ENCODE data around the gene BDKRB1. TPM values are rescaled to one million over a fixed set of nuclear protein-coding genes. Genes with fewer than 3 reads are reported as not detected.
A peak's percentile ranks its signal among the peaks of the same experiment; 100 is the strongest.

Gene BDKRB1
- total RNA-seq, 1 donor from 2014 or later, result 10.4 TPM

DNA sequence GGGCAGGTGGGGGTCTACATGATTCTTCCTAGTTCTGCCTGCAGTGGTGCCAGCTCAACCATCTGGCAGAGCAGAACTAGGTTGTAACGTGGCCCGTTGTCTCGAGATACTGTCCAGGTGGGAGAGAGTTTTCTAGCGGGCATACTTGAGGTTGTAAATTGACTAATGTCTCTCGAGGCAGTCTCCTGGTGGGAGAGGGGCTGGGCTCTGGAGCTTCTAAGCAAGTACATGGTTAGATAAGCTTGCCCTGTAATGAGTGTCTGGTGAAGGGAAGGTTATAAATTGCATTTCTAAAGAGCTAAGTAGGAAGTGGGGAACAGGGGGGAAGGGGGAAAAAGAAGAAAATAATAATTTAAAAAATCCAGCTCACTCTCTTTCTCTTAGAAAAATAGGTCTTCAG lies 18.1 kb downstream of the BDKRB1 start:
- TF ChIP-seq CTCF (IDR thresholded peaks at IDR 0.05; ENCODE audit: unreplicated experiment), result no peak
- peaks cover 53% of the 10 kb centered on the region for H3K4me1 Mint-ChIP-seq
- no peak overlapping the region for H3K4me3 Mint-ChIP-seq
- H3K36me3 Mint-ChIP-seq, result peaks cover 15% of the 10 kb centered on the region
- DNase-seq (ENCODE audit: low spot score in 2 of 2, unreplicated experiment in 2 of 2), result no peak
- H3K27me3 Mint-ChIP-seq (ENCODE audit: low read depth), result no peaks in the 10 kb centered on the region
- peaks cover 13% of the 10 kb centered on the region for H3K9me3 Mint-ChIP-seq
- H3K27ac Mint-ChIP-seq, result peak overlapping the region; percentile 95

DNA sequence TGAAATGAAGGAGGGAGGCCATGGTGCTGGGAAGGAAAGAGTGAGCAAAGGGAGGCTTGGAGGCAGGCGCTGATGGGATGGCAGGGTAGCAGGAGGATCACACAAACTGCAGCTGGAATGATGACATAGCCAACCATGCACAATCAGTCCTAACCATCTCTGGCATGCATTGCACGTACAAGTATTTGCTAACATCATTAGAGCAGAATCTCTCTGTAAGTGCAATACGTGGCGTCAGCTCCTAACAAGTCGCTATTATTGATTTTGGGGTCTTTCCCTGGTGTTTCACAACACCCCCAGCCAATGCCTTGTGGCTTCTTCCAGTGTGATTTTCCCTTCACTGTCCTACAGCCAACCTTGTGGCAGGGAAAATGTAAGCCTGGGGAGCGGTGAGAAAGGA lies 18.5 kb downstream of the BDKRB1 start:
- H3K4me1 Mint-ChIP-seq, result peaks cover 53% of the 10 kb centered on the region
- no peak overlapping the region for H3K4me3 Mint-ChIP-seq
- peaks cover 15% of the 10 kb centered on the region for H3K36me3 Mint-ChIP-seq
- peak overlapping the region; percentile 95 for H3K27ac Mint-ChIP-seq
- no peaks in the 10 kb centered on the region for H3K27me3 Mint-ChIP-seq (ENCODE audit: low read depth)
- no peak for TF ChIP-seq CTCF (IDR thresholded peaks at IDR 0.05; ENCODE audit: unreplicated experiment)
- no peak for DNase-seq (ENCODE audit: low spot score in 2 of 2, unreplicated experiment in 2 of 2)
- peaks cover 13% of the 10 kb centered on the region for H3K9me3 Mint-ChIP-seq

DNA sequence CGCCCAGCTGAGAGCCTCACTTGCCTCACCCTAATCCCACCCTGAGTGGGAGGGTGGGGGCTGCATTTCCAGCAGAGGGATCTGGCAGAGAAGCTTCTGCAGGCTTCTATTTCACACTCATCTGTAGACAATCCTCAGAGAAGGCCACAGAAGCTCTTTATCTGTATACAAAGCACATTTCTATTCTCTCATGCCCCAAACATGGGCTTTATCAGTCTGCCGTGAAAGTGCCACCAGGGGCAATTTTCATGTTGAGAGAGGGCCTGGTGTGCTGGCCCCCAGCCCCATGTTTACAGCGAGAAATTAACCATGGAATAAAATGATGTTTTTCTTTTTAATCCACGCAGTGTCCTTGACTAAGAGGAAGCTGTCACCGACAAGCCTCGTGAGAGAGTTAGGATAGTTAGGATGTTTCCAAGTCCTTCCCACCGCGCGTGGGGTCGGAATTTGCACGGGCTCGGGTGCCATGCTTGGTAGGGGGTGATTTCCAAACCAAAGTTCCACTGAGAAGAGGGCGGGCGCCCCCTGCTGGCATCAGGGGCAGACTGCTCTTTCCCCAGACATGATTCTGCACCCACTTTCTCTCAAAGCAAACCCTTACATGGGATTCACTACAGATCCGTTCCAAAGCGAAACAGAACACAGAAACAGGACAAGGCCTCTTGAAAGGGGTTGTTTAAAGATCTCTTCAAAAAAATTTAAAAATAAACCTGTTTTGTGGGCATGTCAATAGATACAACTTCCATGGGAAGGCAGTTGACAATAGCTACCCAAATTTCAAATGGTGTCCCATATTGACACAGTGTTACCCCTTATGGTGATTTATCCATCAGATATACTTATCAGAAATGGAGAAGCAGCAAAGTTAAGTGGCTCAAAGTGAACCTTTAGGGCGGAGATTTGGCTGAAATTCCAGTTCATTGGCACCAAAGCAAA lies 19.4 kb downstream of the BDKRB1 start:
- DNase-seq (ENCODE audit: low spot score in 2 of 2, unreplicated experiment in 2 of 2), result peak; percentile 73 to 90
- TF ChIP-seq CTCF (IDR thresholded peaks at IDR 0.05; ENCODE audit: unreplicated experiment), result peak; percentile 94
- Mint-ChIP-seq H3K4me1 (peaks cover 58% of the 10 kb centered on the region), H3K27me3 (ENCODE audit: low read depth) (no peaks in the 10 kb centered on the region), H3K4me3 (no peak overlapping the region), H3K27ac (peak overlapping the region; percentile 95), H3K36me3 (peaks cover 15% of the 10 kb centered on the region), H3K9me3 (peaks cover 13% of the 10 kb centered on the region)

DNA sequence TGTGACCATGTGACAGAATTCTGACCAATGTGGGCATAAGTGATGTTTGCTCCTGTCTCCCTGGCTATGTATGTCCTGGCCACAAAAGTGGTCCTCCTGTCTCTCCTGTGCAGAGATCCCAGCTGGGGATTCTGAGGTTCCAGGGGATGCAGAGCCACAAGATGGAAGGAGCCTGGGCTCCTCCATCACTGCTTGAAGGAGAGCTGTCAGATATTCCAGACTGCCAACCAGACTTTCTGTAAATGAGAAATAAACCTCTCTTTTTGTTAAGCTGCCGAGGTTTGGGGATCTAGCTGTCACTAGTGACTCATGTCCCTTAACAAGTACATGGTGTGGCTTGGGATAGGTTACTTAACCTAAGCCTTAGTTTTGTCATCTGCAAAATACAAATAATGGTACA lies 21.9 kb downstream of the BDKRB1 start:
- no peak overlapping the region for H3K4me3 Mint-ChIP-seq
- TF ChIP-seq CTCF (IDR thresholded peaks at IDR 0.05; ENCODE audit: unreplicated experiment), result no peak
- H3K4me1 Mint-ChIP-seq, result peaks cover 63% of the 10 kb centered on the region
- H3K27ac Mint-ChIP-seq, result no peak overlapping the region
- H3K36me3 Mint-ChIP-seq, result peaks cover 11% of the 10 kb centered on the region
- H3K27me3 Mint-ChIP-seq (ENCODE audit: low read depth), result no peaks in the 10 kb centered on the region
- H3K9me3 Mint-ChIP-seq, result peaks cover 7% of the 10 kb centered on the region
- DNase-seq (ENCODE audit: low spot score in 2 of 2, unreplicated experiment in 2 of 2), result no peak

DNA sequence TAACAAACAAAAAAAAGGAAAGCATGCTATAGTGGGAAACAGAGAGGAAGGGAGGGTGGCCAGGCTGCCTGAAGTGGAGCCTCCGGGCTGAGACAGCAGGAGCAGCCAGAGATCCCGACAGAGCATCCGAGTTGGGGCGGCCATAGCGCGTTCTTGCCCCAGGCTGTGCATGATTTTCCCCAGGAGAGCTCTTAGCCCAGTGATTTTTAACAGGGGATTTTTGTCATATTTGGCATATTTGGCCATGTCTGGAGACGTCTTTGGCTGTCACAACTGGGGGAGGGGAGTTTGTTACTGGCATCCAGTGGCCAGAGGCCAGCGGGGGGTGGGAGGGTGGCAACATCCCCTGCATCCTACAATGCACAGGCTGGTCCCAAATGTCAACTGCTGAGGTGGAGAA lies 23.6 kb downstream of the BDKRB1 start:
- H3K4me1 Mint-ChIP-seq, result peaks cover 54% of the 10 kb centered on the region

More for the DNA sequence above, 23.6 kb downstream of the BDKRB1 start:
- Mint-ChIP-seq H3K9me3 (peaks cover 4% of the 10 kb centered on the region), H3K27me3 (ENCODE audit: low read depth) (no peaks in the 10 kb centered on the region), H3K4me3 (no peak overlapping the region), H3K27ac (peak overlapping the region; percentile 93), H3K36me3 (peaks cover 9% of the 10 kb centered on the region)
- TF ChIP-seq CTCF (IDR thresholded peaks at IDR 0.05; ENCODE audit: unreplicated experiment), result no peak
- DNase-seq (ENCODE audit: low spot score in 2 of 2, unreplicated experiment in 2 of 2), result peak in 1 of 2 experiments; percentile 58
